ENCODE measurements around the gene KDM4B.

GRCh38 chr19:4991996-4992698 lies 23.2 kb downstream of the KDM4B start:
- TF ChIP-seq ZFX (IDR thresholded peaks at IDR 0.05) (no peak), CTCF (conservative IDR thresholded peaks at IDR 0.05) (no peak)

Measured in C4-2B (cell line).